D721Med (cell line): ENCODE results near the gene C1orf216.

Experiments used
- DNase-seq: peaks from one replicate; pipeline ENCODE4 v3.0.0; 2011; ENCODE audit warnings: low spot score; ENCODE audit not compliant: insufficient read length
- FAIRE-seq: peaks from 2 replicates; lab custom pipeline; 2011; peaks lifted over from hg19 to GRCh38; lab: Jason Lieb, UNC
- CTCF ChIP-seq: IDR thresholded peaks from 2 replicates; pipeline ENCODE4 v1.5.1; 2012; ENCODE audit warnings: mild to moderate bottlenecking, control low read depth; ENCODE audit not compliant: insufficient read depth; ENCODE audit errors: missing control alignments

The C1orf216 gene

GRCh38 chr1:35666216-35666615, 52.5 kb downstream of the C1orf216 start:
- TF ChIP-seq CTCF = no peak
- DNase-seq (no peak), FAIRE-seq (no peak)
